Aorta (tissue), 5 donors: ENCODE measurements around the gene SPIN4. TPM values are rescaled to one million over a fixed set of nuclear protein-coding genes. Genes with fewer than 3 reads are reported as not detected.

Experiments used
- ATAC-seq: fragments of 200-7000 bp; cut with Tn5 transposase; one replicate; pipeline ENCODE4 v1.9.1; 2022; ENCODE audit warnings: moderate library complexity; ENCODE audit not compliant: low FRiP score
- DNase-seq, 2 donors: peaks; one replicate each; pipeline ENCODE4 v3.0.0-alpha.2; 2020
- H3K27ac ChIP-seq, 2 donors: one replicate each; pipeline ENCODE4 v1.5.1; 2013; ENCODE audit warnings: low read length in 2 of 2, mild to moderate bottlenecking in 2 of 2, moderate library complexity in 2 of 2, control low read depth in 1 of 2, inconsistent platforms in 1 of 2, low read depth in 1 of 2
- H3K27me3 ChIP-seq, 2 donors: one replicate each; pipeline ENCODE4 v1.6.1; 2013; ENCODE audit warnings: control low read depth in 1 of 2, low read length in 1 of 2, mild to moderate bottlenecking in 1 of 2, moderate library complexity in 1 of 2; ENCODE audit not compliant: insufficient read depth in 2 of 2, control insufficient read depth in 1 of 2
- H3K36me3 ChIP-seq, 2 donors: one replicate each; pipeline ENCODE4 v1.6.1; 2013; ENCODE audit warnings: control low read depth in 1 of 2, low read length in 1 of 2, mild to moderate bottlenecking in 1 of 2; ENCODE audit not compliant: insufficient read depth in 2 of 2, control insufficient read depth in 1 of 2
- H3K4me1 ChIP-seq, 2 donors: one replicate each; pipeline ENCODE4 v1.6.1; 2013; ENCODE audit warnings: low read length in 2 of 2, control low read depth in 1 of 2, mild to moderate bottlenecking in 1 of 2, moderate library complexity in 1 of 2; ENCODE audit not compliant: insufficient read depth in 2 of 2, control insufficient read depth in 1 of 2
- H3K4me3 ChIP-seq, 2 donors: one replicate each; pipeline ENCODE4 v1.5.1; 2013; ENCODE audit warnings: low read length in 2 of 2, control low read depth in 1 of 2, mild to moderate bottlenecking in 1 of 2
- H3K9me3 ChIP-seq: one replicate; pipeline ENCODE4 v1.6.1; 2013; ENCODE audit warnings: mild to moderate bottlenecking, low read length; ENCODE audit not compliant: control insufficient read depth
- WGBS, 2 donors: extraction: QIAGEN DNeasy Blood & Tissue Kit; methylation state at CpG; one replicate each; pipeline ENCODE4 v1.1.7; 2013; 5-methylcytosine and 5-hydroxymethylcytosine counted together
- intact Hi-C, 2 donors: fragments of 100-400 bp; cut with DNase I; formaldehyde crosslinking; loops; one replicate each; pipeline versions ENCODE4 v1.14.2 to v1.15.0; 2022
- polyA plus RNA-seq, 2 donors: library from polyadenylated mRNA; stranded (reverse); fragments of 200-250 nt; gene quantifications; one replicate each; pipeline ENCODE4 v1.2.3, GENCODE V29; 2013
- total RNA-seq, 2 donors: library from RNA; stranded (reverse); fragmentation: NEBNext Ultra II Directional; extraction: Animal tissue kit (Norgen Biotek cat#: 25700); gene quantifications; one replicate each; pipeline ENCODE4 v1.2.1, GENCODE V29; 2021
- donor health status: healthy with polysubstance abuse.
- donor health status: Bipolar disorder and iron deficiency.
- donor health status: DM: no; HTN: no; CAD: no.
- donor health status: DM: no; HTN: no; CAD: no.
- donor health status: DM: yes; HTN: yes; CAD: no.

The SPIN4 gene
- total and polyA plus RNA-seq, 4 donors = 2.1 to 12.3 (median 7.0) TPM

DNA sequence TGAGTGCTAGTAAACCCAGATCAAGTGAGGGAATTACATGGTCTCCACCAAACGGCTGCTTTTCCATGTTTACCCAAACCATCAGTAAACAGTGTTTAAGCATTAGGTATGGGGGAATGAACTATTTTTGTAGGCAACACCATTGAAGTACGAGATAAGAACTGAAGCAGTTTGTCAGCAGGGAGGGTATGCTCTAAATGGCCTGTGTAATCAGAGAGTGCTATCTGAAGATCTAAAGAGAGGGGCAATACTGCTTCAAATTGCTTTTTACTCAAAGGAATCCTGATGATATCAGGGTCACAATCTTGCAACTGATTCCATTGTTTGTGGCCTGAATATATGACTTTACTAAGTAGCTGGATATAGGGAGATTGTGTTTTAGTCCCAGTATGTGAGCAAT lies 10.4 kb upstream of the SPIN4 start:
- Histone ChIP-seq H3K4me1 (no peaks in the 10 kb centered on the region), H3K27ac (no peak overlapping the region), H3K36me3 (no peaks in the 10 kb centered on the region), H3K27me3 (no peaks in the 10 kb centered on the region), H3K9me3 (no peaks in the 10 kb centered on the region), H3K4me3 (no peak overlapping the region)
- 55 to 80% methylated on average over 2 of the region's 2 CpGs for WGBS, 2 donors
- ATAC-seq = no peak
- intact Hi-C loops = no loop called here
- DNase-seq = no peak

GRCh38 chrX:63354484-63354883 lies 3.4 kb upstream of the SPIN4 start:
- H3K27ac ChIP-seq = no peak overlapping the region
- no peaks in the 10 kb centered on the region for H3K27me3 ChIP-seq
- H3K4me1 ChIP-seq = no peaks in the 10 kb centered on the region
- H3K36me3 ChIP-seq = no peaks in the 10 kb centered on the region
- intact Hi-C loops = loop anchor here in 1 of 2 donors (5.0 kb wide), 1 partner anchor 208 kb away; no protein-coding TSS in a partner anchor
- no peak overlapping the region for H3K4me3 ChIP-seq
- DNase-seq = no peak
- ATAC-seq = no peak
- no peaks in the 10 kb centered on the region for H3K9me3 ChIP-seq

DNA sequence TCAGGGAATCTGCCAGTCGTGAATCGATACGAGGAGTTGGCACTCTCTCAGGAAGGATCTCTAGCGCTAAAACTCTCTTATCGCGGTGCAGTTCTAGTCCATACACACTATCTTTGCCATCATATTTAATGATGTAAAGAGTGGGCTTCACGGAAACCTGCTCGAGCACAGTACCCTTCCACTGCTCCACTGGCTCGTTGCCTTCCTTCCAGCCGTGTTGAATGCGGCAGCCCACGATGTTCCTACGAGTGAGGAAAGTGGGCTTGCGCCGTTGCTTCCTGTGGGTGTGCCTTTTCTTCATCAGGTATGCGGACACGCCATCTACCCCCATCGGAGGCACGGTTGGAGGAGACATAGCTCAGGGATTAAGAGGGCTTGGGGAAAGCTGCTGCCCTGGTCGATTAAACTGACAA lies 661 bp downstream of the SPIN4 start:
- no peaks in the 10 kb centered on the region for H3K36me3 ChIP-seq
- no peaks in the 10 kb centered on the region for H3K4me1 ChIP-seq
- no peaks in the 10 kb centered on the region for H3K27me3 ChIP-seq
- intact Hi-C loops = loop anchor here in 1 of 2 donors (5.0 kb wide), 1 partner anchor 212 kb away; no protein-coding TSS in a partner anchor
- WGBS, 2 donors = 1 to 30% methylated on average over 20 of the region's 20 CpGs
- DNase-seq = peak; percentile 52 to 75
- H3K27ac ChIP-seq = peak overlapping the region in 1 of 2 donors; percentile 30
- peak; percentile 37 for ATAC-seq
- peak overlapping the region; percentile 49 to 60 for H3K4me3 ChIP-seq
- H3K9me3 ChIP-seq = no peaks in the 10 kb centered on the region

- no peak for DNase-seq
- no peaks in the 10 kb centered on the region for H3K4me1 ChIP-seq
Observed at GRCh38 chrX:63349307-63349706, 1.8 kb downstream of the SPIN4 start.

DNA sequence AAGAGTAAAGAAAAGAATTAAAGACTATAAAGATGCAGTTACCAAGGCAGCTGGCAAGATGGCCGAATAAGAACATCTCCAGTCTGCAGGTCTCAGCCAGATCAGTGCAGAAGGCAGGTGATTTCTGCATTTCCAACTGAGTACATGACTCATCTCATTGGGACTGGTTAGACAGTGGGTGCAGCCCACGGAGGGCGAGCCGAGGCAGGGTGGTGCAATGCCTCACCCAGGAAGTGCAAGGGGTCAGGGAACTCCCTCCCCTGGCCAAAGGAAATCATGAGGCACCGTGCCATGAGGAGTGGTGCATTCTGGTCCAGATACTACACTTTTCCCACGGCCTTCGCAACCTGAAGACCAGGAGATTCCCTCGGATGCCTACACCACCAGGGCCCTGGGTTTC lies 20.5 kb downstream of the SPIN4 start:
- ATAC-seq (no peak), DNase-seq (no peak)
- Histone ChIP-seq H3K36me3 (no peaks in the 10 kb centered on the region), H3K4me3 (no peak overlapping the region), H3K27me3 (no peaks in the 10 kb centered on the region), H3K9me3 (no peaks in the 10 kb centered on the region), H3K27ac (no peak overlapping the region), H3K4me1 (no peaks in the 10 kb centered on the region)
- WGBS, 2 donors = 85 to 89% methylated on average over 8 of the region's 8 CpGs
- intact Hi-C loops = no loop called here

More at GRCh38 chrX:63349307-63349706, 1.8 kb downstream of the SPIN4 start:
- Histone ChIP-seq H3K36me3 (no peaks in the 10 kb centered on the region), H3K4me3 (peak overlapping the region in 1 of 2 donors; percentile 36), H3K27me3 (no peaks in the 10 kb centered on the region), H3K9me3 (no peaks in the 10 kb centered on the region), H3K27ac (no peak overlapping the region)
- no peak for ATAC-seq
- 36 to 38% methylated on average over 3 of the region's 3 CpGs for WGBS, 2 donors
- intact Hi-C loops = loop anchor here in 1 of 2 donors (5.0 kb wide), 1 partner anchor 408 kb away; no protein-coding TSS in a partner anchor

GRCh38 chrX:63327788-63328187 lies 23.3 kb downstream of the SPIN4 start:
- H3K4me1 ChIP-seq = no peaks in the 10 kb centered on the region
- no peak overlapping the region for H3K27ac ChIP-seq
- no peak overlapping the region for H3K4me3 ChIP-seq
- H3K27me3 ChIP-seq = no peaks in the 10 kb centered on the region
- DNase-seq (no peak), ATAC-seq (no peak)
- no peaks in the 10 kb centered on the region for H3K9me3 ChIP-seq
- H3K36me3 ChIP-seq = peaks cover 0 to 2% of the 10 kb centered on the region in 2 donors
- 54 to 79% methylated on average over 2 of the region's 2 CpGs for whole genome bisulfite sequencing, 2 donors
- intact Hi-C loops = no loop called here

DNA sequence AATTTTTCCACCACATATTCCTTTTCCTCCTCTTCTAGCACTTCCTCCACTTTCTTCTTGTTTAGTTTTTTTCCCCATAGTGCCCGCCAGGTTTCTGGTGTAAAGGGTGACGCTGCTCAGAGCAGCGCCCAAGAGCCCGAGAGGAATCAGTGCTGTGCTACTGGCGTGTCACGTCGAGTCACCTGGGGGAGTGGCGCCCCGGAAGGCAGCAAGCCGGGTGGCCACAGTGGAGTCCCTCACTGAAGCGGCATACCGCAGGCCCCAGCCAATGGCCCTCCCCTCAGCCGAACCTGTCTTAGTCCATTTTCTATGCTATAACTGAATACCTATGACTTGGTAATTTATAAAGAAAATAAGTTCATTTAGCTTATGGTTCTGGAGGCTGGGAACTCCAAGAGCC lies 51.5 kb downstream of the SPIN4 start:
- no peaks in the 10 kb centered on the region for H3K27me3 ChIP-seq
- no peaks in the 10 kb centered on the region for H3K36me3 ChIP-seq
- ATAC-seq = no peak
- H3K4me3 ChIP-seq = no peak overlapping the region
- no peaks in the 10 kb centered on the region for H3K4me1 ChIP-seq
- intact Hi-C loops = no loop called here
- no peak for DNase-seq
- H3K9me3 ChIP-seq = peaks cover 1% of the 10 kb centered on the region
- H3K27ac ChIP-seq = no peak overlapping the region
- WGBS, 2 donors = 91 to 97% methylated on average over 13 of the region's 13 CpGs
